Panc1 (cell line): ENCODE data around the gene SMYD2. TPM values are rescaled to one million over a fixed set of nuclear protein-coding genes. Genes with fewer than 3 reads are reported as not detected.

Experiments
- ATAC-seq: fragments of 200-7000 bp; cut with Tn5 transposase; 2 replicates; pipeline ENCODE4 v1.9.1; 2020; ENCODE audit warnings: mild to moderate bottlenecking, moderate library complexity
- BruUV-seq: library from RNA; stranded (reverse); fragments of 400-500 nt; replicated peaks from 2 replicates; lab custom pipeline; 2021; lab: Mats Ljungman, UMichigan
- CTCF ChIA-PET: fragments of 300-600 bp; sonication (Branson Sonifier 250); formaldehyde crosslinking; loops from one replicate; lab custom pipeline; 2022; ENCODE audit warnings: antibody characterized with exemption; lab: Charles Lee
- POLR2A ChIA-PET: fragments of 300-600 bp; sonication (Branson Sonifier 250); formaldehyde crosslinking; loops from one replicate; lab custom pipeline; 2022; ENCODE audit warnings: antibody characterized with exemption; lab: Charles Lee
- DNase-seq: peaks from one replicate; pipeline ENCODE4 v3.0.0-alpha.2; 2010; ENCODE audit warnings: low read depth, low spot score
- H3K27ac ChIP-seq: 2 replicates; pipeline ENCODE4 v1.5.1; 2011; ENCODE audit warnings: mild to moderate bottlenecking, low read length, inconsistent platforms
- H3K27me3 ChIP-seq: fragments of 200-500 bp; sonication (Bioruptor generic); 2 replicates; pipeline ENCODE4 v1.6.0; 2014; ENCODE audit warnings: low read length, inconsistent platforms; ENCODE audit not compliant: control insufficient read depth, insufficient read depth
- H3K36me3 ChIP-seq: fragments of 200-500 bp; sonication (Bioruptor generic); 2 replicates; pipeline ENCODE4 v1.5.1; 2014; ENCODE audit warnings: inconsistent platforms, mild to moderate bottlenecking, low read length, moderate library complexity; ENCODE audit not compliant: control insufficient read depth, insufficient read depth
- H3K4me1 ChIP-seq: 2 replicates; pipeline ENCODE4 v1.5.1; 2011; ENCODE audit warnings: inconsistent platforms, mild to moderate bottlenecking, low read length, moderate library complexity; ENCODE audit not compliant: control insufficient read depth, insufficient read depth
- H3K4me3 ChIP-seq, 2 experiments: 2 replicates each; pipeline ENCODE4 v1.5.1; 2011 to 2012; ENCODE audit warnings: low read depth in 2 of 2, low read length in 2 of 2, mild to moderate bottlenecking in 2 of 2, inconsistent platforms in 1 of 2, moderate library complexity in 1 of 2
- H3K9me3 ChIP-seq: fragments of 200-500 bp; sonication (Bioruptor generic); 2 replicates; pipeline ENCODE4 v1.5.1; 2014; ENCODE audit warnings: low read depth, mild to moderate bottlenecking, inconsistent platforms, low read length, moderate library complexity; ENCODE audit not compliant: control insufficient read depth, insufficient read depth
- POLR2AphosphoS5 ChIP-seq: IDR thresholded peaks from 2 replicates; pipeline ENCODE4 v1.6.1; 2012; ENCODE audit warnings: mild to moderate bottlenecking, low read depth, low read length, moderate library complexity
- SIN3A ChIP-seq: IDR thresholded peaks from 2 replicates; pipeline ENCODE4 v1.6.1; 2012; ENCODE audit warnings: low read depth, mild to moderate bottlenecking, low read length, moderate library complexity, borderline replicate concordance; ENCODE audit not compliant: insufficient read depth
- TCF7L2 ChIP-seq: IDR thresholded peaks from 2 replicates; pipeline ENCODE4 v1.6.1; 2011; ENCODE audit warnings: mild to moderate bottlenecking, low read depth, low read length, inconsistent platforms
- in situ Hi-C: cut with HindIII; loops from 2 replicates; pipeline ENCODE4 v1.10.0; 2016; ENCODE audit warnings: low sequenced_read_pairs, low pct_unique_long_range_greater_than_20kb
- intact Hi-C: fragments of 100-400 bp; cut with micrococcal nuclease; formaldehyde crosslinking; loops from one replicate; pipeline ENCODE4 v1.10.0; 2022; ENCODE audit not compliant: unreplicated experiment
- total RNA-seq: library from RNA; stranded (reverse); gene quantifications from one replicate; pipeline ENCODE4 v1.2.1, GENCODE V29; 2021; ENCODE audit not compliant: unreplicated experiment
- TF ChIP-seq, protein P1 (sequence below), 2 experiments: IDR thresholded peaks; 2 replicates each; pipeline ENCODE4 v1.6.1; 2011 to 2012; ENCODE audit warnings: low read depth in 2 of 2, control low read depth in 1 of 2, low read length in 1 of 2, mild to moderate bottlenecking in 1 of 2, moderate library complexity in 1 of 2; ENCODE audit not compliant: insufficient read depth in 1 of 2
- TF ChIP-seq, protein P2 (sequence below): fragments of 450-650 bp; IDR thresholded peaks from 2 replicates; pipeline ENCODE4 v1.5.1; 2017; ENCODE audit warnings: mild to moderate bottlenecking

Gene SMYD2
- total RNA-seq, 1 experiment from 2014 or later: 31.0 TPM

DNA sequence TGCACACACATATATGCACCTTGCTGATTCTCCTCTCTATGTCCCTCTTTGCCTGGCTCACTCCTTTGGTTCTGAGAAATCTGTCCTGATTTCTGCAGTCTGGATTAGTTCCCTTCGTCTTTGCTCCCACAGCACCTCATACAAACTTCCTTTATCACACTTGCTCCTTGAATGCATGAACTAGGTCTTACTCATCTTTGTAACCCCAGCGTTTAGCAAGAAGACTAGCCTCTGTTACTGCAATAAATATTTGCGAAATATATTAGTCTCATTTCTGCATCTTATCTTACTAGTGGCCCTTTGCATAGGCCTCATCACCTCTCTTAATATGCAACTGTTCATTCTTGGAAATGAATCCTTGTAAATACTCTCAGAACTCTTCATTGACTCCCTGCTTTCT is 11.4 kb downstream of the SMYD2 start:
- H3K4me1 ChIP-seq: peaks cover 2% of the 10 kb centered on the region; the same call in 1 of the 2 replicates
- CTCF ChIA-PET: no interaction called here
- no peak for ATAC-seq
- BruUV-seq: no TSS peak
- POLR2A ChIA-PET: no interaction called here
- in situ Hi-C loops: no loop called here
- intact Hi-C loops: no loop called here
- DNase-seq: no peak
- TF ChIP-seq, protein P1, sequence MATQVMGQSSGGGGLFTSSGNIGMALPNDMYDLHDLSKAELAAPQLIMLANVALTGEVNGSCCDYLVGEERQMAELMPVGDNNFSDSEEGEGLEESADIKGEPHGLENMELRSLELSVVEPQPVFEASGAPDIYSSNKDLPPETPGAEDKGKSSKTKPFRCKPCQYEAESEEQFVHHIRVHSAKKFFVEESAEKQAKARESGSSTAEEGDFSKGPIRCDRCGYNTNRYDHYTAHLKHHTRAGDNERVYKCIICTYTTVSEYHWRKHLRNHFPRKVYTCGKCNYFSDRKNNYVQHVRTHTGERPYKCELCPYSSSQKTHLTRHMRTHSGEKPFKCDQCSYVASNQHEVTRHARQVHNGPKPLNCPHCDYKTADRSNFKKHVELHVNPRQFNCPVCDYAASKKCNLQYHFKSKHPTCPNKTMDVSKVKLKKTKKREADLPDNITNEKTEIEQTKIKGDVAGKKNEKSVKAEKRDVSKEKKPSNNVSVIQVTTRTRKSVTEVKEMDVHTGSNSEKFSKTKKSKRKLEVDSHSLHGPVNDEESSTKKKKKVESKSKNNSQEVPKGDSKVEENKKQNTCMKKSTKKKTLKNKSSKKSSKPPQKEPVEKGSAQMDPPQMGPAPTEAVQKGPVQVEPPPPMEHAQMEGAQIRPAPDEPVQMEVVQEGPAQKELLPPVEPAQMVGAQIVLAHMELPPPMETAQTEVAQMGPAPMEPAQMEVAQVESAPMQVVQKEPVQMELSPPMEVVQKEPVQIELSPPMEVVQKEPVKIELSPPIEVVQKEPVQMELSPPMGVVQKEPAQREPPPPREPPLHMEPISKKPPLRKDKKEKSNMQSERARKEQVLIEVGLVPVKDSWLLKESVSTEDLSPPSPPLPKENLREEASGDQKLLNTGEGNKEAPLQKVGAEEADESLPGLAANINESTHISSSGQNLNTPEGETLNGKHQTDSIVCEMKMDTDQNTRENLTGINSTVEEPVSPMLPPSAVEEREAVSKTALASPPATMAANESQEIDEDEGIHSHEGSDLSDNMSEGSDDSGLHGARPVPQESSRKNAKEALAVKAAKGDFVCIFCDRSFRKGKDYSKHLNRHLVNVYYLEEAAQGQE (IDR thresholded peaks at IDR 0.05; ENCODE audit: insufficient read depth in 1 of 2, low read depth in 2 of 2, low read length in 1 of 2): no peak
- TF ChIP-seq POLR2AphosphoS5 (no peak), TCF7L2 (no peak), SIN3A (no peak)
- TF ChIP-seq, protein P2, sequence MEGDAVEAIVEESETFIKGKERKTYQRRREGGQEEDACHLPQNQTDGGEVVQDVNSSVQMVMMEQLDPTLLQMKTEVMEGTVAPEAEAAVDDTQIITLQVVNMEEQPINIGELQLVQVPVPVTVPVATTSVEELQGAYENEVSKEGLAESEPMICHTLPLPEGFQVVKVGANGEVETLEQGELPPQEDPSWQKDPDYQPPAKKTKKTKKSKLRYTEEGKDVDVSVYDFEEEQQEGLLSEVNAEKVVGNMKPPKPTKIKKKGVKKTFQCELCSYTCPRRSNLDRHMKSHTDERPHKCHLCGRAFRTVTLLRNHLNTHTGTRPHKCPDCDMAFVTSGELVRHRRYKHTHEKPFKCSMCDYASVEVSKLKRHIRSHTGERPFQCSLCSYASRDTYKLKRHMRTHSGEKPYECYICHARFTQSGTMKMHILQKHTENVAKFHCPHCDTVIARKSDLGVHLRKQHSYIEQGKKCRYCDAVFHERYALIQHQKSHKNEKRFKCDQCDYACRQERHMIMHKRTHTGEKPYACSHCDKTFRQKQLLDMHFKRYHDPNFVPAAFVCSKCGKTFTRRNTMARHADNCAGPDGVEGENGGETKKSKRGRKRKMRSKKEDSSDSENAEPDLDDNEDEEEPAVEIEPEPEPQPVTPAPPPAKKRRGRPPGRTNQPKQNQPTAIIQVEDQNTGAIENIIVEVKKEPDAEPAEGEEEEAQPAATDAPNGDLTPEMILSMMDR: no peak
- H3K27ac ChIP-seq: no peak overlapping the region
- no peaks in the 10 kb centered on the region for H3K36me3 ChIP-seq
- no peaks in the 10 kb centered on the region for H3K9me3 ChIP-seq
- no peak overlapping the region for H3K4me3 ChIP-seq
- H3K27me3 ChIP-seq: no peaks in the 10 kb centered on the region

DNA sequence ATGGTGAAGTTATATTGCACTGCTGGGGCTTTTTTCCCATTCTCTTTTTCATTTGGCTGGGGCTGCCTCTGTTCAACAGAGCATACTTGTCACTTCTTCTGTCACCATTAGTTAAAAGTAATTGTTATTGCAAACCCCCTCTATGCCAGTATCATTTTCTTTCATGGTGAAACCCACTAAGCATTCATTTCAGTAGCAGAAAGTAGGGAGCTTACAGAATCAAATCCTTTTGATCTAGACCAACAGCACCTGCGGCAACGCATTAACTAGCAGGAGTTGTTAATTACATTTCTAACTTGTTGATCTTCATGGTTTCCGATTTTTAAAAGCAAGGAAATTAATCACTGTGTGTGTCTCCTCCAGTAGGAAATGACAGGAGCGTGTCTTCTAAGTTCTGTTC is 15.0 kb downstream of the SMYD2 start:
- TF ChIP-seq, protein P1 (IDR thresholded peaks at IDR 0.05; ENCODE audit: insufficient read depth in 1 of 2, low read depth in 2 of 2, low read length in 1 of 2): no peak
- no peak for TF ChIP-seq TCF7L2
- TF ChIP-seq SIN3A: no peak
- TF ChIP-seq, protein P2: no peak
- TF ChIP-seq POLR2AphosphoS5: no peak
- H3K4me3 ChIP-seq: no peak overlapping the region
- intact Hi-C loops (no loop called here), in situ Hi-C loops (no loop called here)
- DNase-seq (no peak), ATAC-seq (no peak)
- POLR2A ChIA-PET: no interaction called here
- no peak overlapping the region for H3K27ac ChIP-seq
- no peaks in the 10 kb centered on the region for H3K36me3 ChIP-seq
- no TSS peak for BruUV-seq
- peaks cover 2% of the 10 kb centered on the region; the same call in 1 of the 2 replicates for H3K4me1 ChIP-seq
- no peaks in the 10 kb centered on the region for H3K27me3 ChIP-seq
- no peaks in the 10 kb centered on the region for H3K9me3 ChIP-seq
- CTCF ChIA-PET: no interaction called here
